Fibroblast of skin of back (primary cell): Measurements from ENCODE around the gene ZNF853.

Experiments
- DNase-seq: peaks from one replicate; pipeline ENCODE4 v3.0.0-alpha.2; 2013

ZNF853 gene

DNA sequence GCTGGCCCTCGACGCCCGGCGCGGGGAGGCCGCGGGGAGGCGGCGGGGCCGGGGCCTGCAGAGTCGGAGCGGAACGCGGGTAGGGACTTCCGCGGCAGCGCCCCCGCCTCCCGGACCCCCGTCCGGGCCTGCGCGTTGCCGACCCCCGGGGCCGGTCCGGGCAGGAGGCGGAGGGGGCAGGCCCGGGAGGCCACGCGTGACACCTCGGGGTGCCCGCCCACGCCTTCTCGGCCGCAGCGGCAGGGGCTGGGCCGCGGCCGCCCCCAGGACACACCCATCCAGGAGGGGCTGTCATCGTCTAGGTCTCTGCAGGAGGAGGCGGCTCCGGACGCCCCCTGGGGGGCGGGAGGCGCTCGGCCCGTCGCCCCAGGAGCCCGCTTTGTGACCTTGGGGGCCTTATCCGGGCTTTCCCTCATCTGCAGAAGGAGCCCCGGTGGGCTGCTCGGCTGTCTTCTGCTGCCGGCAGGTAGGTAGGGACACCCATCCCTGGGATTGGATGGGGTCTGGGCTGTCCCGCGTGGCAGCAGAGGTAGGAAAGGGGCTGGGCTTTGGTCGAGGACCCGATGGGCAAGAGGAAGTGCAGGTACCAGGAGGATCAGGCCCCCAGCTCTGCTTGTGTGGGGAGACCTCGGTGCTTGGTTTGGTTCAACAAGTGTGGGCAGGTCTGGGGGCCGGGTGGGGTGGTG is 22.3 kb downstream of the ZNF853 start:
- DNase-seq: peak; percentile 39

DNA sequence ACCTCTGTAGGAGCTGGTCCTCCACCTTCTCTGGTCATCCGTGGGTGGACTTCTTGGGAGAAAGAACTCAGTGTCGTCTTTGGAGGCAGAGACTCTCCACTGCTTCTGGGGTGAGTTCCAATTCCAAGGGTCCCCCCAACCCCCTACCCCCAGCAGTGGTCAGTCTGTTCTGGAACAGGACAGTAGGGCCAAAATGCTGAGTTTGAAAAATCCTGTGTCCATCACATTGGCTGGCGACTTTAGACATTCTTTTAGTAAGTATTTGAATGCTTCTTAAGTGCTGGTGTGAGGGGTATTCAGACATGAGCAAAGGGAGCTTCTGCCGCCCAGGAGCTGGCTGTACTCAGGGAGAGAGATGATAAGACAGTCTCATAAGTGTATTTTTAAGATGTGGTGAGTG is 23.6 kb downstream of the ZNF853 start:
- DNase-seq: no peak

DNA sequence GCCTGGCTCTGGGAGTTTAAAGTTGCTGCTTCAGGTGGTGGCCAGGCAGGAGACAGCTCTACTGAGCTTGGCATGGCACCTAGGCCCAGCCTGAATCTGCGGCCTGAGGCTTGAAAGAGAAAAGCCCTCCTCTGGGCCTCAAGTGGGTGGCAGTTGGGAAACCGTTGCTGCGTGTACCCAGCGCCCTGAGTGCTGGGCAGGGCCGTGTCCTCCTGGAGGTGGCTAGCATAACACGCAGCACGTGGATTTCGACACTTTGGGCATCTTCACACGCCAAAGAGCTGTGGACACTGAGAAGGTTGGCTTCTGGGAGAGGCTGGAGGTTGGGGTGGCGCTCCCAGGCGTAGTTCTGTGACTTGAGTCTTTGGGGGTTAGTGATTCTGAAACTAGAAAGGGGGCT is 24.2 kb downstream of the ZNF853 start:
- no peak for DNase-seq

DNA sequence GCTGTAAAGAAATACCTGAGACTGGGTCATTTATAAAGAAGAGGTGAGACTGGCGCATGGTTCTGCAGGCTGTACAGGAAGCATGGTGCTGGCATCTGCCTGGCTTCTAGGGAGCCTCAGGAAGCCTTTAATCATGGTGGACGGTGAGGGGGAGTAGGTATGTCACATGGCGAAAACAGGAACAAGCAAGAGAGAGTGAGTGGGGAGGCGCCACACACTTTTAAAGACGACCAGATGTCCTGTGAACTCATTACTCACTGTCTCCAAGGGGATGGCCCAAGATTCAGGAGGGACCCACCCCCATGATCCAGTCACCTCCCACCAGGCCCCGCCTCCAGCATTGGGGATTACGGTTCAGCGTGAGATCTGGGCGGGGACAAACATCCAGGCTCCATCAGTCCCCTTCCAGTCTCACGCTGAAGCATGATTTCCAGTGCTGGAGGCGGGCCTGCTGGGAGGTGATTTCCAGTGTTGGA is 24.9 kb downstream of the ZNF853 start:
- peak; percentile 59 for DNase-seq

DNA sequence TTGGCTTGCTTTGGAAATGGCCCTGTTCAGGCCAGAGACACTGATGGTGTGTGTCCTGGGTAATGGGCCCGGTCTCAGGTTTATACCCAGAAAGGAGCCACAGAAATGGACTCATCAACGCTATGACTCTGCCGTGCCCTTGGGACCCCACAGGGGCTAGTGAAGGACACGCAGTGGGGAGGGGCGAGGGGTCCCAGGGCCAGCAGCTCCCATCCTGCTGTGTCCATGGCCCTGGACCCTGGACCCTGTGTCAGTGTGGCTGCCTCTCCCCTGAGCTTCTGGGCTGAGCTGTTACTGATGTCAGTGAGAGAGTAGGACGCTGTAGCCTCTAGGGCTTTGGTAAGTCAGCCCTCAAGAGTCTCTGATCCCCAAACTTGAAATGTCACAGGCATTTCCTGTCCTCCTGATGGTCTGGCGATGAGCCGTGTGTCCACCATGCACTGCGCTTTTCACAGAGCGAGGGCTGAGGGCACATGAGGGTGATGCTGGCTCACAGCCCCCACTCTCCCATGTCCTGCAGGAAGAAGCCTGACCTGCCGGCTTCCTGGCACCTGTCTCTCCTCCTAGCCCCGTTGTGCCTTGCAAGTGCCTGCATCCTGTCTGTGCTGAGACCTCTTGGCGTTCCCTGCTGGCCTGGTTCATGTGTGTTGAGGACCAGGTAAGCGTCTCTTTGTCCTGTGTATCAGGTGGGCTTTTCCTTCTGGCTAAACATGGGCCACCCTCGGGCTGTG is 26.1 kb downstream of the ZNF853 start:
- DNase-seq: no peak

DNA sequence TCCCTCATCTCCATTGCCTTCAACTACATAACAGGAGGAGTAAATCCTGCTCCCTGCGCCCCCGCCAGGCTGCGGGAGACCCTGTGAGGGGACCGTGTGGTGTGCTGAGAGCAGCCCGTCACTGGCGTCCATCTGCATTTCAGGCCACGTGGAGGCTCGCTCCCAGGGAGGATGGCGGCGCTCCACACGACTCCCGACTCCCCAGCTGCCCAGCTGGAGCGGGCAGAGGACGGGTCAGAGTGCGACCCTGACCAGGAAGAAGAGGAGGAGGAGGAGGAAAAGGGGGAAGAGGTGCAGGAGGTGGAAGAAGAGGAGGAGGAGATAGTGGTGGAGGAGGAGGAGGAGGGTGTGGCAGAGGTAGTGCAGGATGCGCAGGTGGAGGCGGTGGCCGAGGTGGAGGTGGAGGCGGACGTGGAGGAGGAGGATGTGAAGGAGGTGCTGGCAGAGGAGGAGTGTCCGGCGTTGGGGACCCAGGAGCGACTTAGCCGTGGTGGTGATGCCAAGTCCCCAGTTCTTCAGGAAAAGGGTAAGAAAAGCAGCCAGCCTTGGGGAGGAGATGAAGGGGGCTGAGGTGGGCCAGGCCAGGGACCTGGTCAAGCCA is 26.9 kb downstream of the ZNF853 start:
- no peak for DNase-seq

DNA sequence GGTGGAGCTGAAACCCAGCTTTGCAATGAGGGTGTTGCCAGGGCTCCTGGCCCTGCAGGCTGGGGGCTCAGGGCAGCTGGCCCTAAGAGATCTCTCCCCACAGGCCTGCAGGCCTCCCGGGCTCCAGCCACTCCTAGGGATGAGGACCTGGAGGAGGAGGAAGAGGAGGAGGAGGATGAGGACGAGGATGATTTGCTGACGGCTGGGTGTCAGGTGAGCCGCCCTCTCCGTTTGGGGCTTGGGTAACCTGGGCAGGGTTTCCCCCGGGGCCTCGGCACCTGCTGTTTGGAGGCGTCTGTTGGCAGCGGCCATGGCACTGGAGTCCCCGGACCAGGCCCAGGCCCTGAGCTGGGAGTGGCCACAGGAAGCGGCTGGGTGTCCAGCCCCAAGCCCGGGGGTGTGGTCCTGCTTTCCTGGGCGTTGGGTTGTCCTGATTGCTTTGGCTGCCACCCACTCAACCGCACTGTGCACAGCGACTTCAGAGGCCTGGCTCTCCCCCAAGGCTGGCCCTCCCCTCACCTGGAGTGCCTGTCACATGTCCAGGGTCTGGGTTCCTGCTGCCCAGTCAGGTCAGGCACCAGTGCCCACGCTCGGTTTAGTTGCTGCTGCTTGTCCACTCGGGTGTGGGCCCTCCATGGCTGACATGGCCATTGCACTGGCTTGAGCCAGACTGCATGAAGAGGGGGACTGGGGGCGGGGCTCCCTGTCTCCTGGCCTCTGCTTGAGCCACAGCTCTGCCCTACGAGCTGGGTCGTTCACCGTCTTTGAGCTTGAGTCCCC is 27.6 kb downstream of the ZNF853 start:
- no peak for DNase-seq

DNA sequence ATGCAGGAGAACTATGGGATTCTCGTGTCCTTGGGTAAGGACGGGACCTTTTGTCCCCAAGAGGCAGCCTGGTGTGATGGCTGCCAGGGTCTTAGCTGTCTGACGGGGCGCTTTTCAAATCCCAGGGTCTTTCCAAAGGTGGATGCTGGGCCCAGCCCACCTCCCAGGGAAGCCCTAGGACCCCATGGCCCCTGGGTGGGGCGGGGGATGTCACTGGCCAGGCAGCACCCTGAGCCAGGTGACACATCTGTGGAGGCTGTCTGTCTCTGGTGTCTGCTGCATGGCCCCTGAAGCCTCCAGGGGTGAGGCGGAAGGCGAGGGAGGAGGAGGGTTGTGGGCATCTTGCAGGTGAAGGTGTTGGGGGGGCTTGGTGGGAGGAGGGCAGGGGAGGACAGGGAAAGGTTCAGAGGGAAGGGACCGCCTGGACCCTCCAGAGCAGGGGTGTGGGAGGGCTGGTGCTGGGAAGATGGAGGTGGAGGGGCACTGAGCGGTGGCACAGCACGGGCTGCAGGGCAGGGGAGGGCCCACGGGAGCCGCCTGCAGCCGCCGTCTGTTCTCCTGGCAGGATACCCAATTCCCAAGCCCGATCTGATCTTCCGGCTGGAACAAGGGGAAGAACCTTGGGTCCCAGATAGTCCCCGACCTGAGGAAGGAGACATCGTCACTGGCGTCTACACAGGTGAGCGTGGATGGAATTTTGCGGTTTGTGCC is 28.7 kb downstream of the ZNF853 start:
- DNase-seq: no peak

DNA sequence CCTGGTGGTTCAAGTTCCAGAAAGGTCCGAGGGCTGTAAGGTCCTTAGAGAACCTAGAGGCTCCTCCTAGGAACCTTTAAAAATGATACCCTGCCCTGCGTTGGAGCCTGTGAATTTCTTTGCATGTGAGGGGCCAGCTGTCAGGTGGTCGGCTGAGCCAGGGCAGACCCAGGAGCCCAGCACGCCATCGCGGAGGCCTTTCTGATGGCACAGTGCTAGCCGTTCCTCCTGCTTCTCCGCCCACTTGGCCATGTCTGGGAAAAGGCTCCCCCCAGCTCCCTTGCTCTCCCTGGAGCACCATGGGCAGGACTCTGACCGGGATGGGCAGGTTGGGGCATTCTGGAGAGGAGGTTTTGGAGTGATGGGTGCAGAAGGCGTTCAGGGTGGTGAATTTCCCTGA is 29.3 kb downstream of the ZNF853 start:
- no peak for DNase-seq

DNA sequence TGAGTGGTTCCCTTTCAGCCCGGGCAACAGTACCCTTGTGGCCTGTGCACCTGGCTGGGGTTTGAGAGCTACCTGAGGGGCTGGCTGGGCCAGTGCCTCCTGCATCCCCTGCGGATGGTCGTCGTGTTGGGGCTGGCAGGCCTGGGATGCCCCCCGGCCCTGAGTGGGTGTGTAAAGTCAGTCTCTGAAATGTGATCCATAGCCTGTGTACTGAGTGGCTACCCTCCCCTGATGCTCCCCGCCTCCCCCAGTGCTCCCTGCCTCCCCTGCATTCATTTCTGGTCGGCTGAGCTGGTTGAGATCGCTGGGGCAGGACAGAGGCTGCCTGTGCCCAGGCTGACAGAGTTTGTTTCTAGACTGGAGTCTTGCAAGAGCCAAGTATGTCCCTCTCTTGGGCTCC is 31.1 kb downstream of the ZNF853 start:
- DNase-seq: no peak

DNA sequence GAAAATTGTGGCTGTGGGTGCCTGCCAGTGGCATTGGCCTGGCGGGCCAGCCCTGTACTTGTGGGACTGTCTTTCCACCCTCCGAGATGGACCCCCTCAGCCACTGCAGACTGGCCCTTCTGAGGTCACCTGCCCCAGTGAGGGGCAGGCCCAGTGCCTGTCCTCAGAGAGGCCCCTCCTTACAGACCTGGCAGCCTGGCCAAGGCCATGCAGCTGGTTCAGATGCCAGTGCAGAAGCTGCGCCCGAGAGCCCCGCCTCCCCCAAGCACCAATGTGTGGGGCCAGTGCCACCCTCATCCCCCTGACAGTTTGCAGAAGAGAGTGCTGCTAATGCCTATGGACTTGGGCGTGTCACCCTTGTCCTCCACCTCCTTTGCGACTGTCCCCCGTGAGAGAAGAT is 31.7 kb downstream of the ZNF853 start:
- no peak for DNase-seq

DNA sequence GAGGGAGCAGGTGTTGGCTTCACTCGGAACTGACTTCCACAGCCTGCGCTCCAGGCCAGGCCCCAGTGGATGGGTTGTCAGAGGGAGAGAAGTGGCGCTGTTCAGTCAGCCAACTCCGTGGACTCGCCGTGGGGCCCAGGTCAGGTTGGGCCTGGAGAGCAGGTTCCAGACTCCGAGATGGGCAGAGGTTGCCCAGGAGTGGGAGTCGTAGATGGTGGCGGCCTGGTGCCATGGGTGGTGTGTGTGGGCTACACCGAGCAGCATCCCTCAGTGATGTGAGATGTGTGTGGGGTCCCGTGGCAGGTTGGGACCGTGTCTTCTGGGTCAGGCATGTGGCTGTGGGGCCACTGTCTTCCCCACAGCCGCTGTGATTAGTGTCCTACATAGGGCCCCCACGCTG is 32.1 kb downstream of the ZNF853 start:
- DNase-seq: no peak

DNA sequence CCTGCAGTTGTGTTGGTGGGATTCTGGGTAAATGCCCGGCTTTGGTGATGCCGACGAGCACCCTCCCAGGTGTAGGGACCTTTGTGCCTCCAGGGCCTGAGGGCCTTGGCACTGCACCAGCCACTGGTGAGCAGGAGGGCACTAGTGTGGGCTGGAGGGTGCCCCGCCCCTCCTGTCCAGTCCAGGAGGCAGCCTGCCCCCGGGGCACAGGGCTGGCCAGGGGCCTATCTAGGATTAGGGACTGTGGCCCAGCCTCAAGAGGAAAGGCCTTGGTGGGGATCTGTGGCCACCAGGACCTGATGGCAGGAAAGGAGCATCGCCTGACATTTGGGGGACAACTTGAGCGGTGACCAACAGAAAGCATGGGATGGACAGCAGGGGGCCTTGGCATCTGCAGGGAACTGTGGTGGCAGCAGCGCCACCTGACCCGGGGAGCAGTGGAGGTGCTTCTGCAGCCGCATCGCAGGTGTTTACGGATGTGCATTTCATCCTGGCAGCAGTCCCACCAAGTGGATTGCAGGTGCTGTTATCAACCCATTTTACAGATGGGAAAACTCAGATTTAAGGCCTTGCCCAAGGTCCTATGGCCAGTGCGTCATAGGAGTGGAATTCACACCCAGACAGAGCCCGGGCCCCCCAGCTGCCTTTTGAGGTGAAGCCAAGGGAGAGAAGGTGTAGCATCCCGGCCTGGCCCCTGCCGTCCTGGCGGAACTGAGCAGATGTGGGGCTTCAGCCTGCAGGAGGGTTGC is 32.8 kb downstream of the ZNF853 start:
- no peak for DNase-seq

DNA sequence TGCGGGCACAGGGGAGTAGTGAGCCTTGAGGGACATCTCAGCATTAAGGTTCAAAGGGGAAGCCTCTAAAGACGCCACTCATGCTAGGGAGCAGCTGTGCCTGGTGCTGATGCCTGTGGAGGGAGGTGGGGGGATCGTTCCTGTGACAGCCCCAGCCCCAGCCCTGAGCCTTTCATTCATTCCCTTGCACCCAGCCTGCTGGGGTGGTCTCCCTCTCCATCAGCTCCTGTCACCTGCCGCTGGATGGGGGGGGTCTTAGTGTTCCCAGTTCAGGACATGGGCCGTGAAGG is 33.4 kb downstream of the ZNF853 start:
- no peak for DNase-seq

DNA sequence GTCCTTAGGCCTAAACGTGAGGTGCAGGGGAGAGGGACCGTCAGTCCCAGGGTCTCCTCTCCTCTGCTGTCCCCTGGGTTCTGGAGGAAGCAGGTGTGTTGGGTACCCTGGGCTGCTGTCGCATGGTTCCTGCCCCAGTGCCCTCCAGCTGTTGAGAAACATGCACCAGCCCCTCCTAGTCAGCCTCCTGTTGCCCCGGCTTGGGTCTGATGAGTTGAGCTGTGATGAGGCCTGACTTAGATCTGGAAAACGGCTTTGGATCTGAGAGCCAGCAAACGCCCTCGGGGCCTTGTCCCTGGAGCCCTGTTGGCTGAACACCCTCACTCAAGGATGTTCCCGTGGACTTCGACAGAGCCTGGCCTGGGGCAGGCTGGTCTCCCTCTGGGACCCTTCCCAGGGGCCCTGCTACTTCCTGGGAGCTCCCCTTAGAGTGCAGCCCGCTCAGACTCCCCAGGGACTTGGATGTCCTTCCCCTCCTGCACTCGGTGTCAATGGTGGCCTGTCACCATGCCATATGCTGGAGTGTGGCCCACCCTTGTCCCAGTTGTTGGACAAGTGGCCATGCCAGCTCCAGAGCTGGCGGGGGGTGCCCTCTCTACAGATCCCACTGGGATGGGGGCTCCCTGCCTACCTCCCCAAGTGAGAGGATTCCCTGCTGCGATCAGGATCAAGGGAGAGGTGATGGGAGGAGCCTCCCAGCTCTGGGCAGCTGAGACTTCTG is 34.0 kb downstream of the ZNF853 start:
- DNase-seq: no peak

DNA sequence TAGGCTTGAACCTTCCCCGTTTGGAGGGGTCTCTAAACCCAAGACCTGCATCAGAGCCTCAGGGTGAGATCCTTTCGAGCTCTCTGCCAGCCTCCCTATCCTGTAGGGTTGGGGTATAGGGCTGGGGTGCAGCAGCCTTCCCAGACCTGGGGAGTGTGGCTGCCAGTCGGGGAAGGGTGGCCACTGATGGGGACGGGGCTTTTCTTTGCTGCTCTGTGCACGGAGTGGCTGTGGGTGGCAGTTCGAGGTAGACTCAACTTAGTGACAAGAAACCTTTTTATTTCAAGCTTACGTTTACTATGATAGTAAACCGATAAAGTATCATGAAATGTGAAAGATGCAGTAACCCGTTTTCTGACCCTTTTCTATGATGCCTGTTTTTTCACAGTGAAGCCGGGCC is 34.7 kb downstream of the ZNF853 start:
- DNase-seq: no peak

DNA sequence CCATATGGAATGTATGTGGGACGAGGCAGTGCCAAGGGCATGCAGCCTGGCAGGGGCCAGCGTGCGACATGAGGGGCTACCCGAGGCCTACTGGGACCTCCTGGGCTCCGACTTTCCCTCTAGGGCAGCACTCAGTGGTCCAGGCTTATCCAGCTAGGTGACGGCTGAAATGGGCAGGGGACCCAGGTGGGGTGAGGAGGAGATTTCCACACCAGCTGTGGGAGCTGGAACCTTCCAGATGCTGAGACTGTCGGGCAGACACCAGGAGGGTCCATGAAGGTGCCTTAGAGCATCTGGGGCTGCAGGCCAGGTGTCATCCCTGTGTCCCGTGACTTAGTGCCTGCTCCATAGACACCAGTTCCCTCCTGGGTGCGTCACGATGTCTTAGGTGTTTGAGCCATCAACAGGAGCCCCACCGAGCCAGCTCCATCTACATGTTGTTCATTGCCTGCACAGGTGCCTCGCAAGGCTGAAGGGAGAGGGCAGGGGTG is 35.2 kb downstream of the ZNF853 start:
- DNase-seq: no peak

DNA sequence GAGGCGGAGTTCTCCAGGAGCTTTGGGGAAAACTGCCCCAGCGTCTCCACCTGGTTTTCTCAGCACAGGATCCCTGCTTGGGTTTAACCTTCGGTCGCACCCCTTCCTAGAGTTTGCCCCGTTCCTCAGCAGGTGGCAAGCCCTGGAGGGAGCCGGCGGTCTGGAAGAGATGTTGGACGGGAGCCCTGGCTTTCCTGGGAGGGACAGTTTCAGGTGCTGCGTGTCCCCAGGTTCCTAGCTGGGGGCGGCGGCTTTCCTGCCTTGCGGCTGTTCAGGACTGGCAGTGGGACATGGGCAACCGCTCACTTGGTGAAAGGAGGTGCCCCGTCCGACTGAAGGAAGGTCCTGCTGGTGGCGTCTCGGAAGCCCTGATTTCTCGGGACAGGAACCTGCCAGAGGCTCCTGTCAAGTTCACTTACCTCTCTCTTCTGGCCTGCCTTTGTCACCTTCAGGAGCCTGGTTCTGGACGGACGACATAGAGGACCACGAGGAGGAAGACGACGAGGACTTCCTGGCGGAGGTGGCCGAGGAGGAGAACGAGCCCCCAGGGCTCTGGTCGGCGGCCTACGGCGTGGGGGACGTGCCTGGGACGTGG is 36.5 kb downstream of the ZNF853 start:
- no peak for DNase-seq

DNA sequence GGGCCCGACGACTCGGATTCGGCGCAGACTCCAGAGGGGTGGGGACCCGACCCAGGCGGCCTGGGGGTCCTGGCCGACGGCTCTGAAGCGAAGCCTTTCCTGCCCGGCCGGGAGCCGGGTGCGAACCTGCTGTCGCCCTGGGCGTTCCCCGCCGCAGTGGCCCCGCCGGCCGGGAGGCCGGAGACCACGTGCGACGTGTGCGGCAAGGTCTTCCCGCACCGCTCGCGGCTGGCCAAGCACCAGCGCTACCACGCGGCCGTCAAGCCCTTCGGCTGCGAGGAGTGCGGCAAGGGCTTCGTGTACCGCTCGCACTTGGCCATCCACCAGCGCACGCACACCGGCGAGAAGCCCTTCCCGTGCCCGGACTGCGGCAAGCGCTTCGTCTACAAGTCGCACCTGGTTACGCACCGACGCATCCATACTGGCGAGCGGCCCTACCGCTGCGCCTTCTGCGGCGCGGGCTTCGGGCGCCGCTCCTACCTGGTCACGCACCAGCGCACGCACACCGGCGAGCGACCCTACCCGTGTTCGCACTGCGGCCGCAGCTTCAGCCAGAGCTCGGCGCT is 37.1 kb downstream of the ZNF853 start:
- DNase-seq: no peak
